Measurements from ENCODE around the gene ZFP3.
"Not testable (repeated sequence)": the region's sequence is repeated elsewhere in the genome, so short reads cannot be mapped to it uniquely, and the experiment has no call there.

The ZFP3 gene

GRCh38 chr17:5139458-5139732, 61.1 kb downstream of the ZFP3 start:
- DNase-seq, result no peak

GRCh38 chr17:5142877-5143276, 64.6 kb downstream of the ZFP3 start:
- DNase-seq, result not testable (repeated sequence)
